Activated CD4-positive, alpha-beta T cell treated with anti-CD3 and anti-CD28 coated beads, Interleukin-2, amount 50 U/mL, for 48 hours (primary cell): ENCODE results near the gene ASXL1.

Experiments
- DNase-seq, 2 experiments: peaks; one replicate each; pipeline ENCODE4 v3.0.0-alpha.2; 2020

ASXL1 gene

GRCh38 chr20:32442630-32443373 is 84.7 kb downstream of the ASXL1 start:
- no peak for DNase-seq

GRCh38 chr20:32443386-32443974 is 85.3 kb downstream of the ASXL1 start:
- DNase-seq: no peak

GRCh38 chr20:32444474-32445220 is 86.5 kb downstream of the ASXL1 start:
- DNase-seq: no peak

GRCh38 chr20:32445539-32446273 is 87.6 kb downstream of the ASXL1 start:
- no peak for DNase-seq

GRCh38 chr20:32446301-32447100 is 88.4 kb downstream of the ASXL1 start:
- DNase-seq: no peak

- DNase-seq: no peak
Observed at GRCh38 chr20:32447136-32448027, 89.3 kb downstream of the ASXL1 start.

GRCh38 chr20:32448306-32449056 is 90.3 kb downstream of the ASXL1 start:
- no peak for DNase-seq

- no peak for DNase-seq
Observed at GRCh38 chr20:32449057-32449889, 91.1 kb downstream of the ASXL1 start.

GRCh38 chr20:32449890-32450401 is 91.8 kb downstream of the ASXL1 start:
- no peak for DNase-seq

- DNase-seq: no peak
Observed at GRCh38 chr20:32450484-32451061, 92.4 kb downstream of the ASXL1 start.

GRCh38 chr20:32451340-32451681 is 93.2 kb downstream of the ASXL1 start:
- DNase-seq: no peak

GRCh38 chr20:32451682-32452461 is 93.7 kb downstream of the ASXL1 start:
- no peak for DNase-seq

- DNase-seq: no peak
Observed at GRCh38 chr20:32452776-32453466, 94.8 kb downstream of the ASXL1 start.

GRCh38 chr20:32453467-32454163 is 95.5 kb downstream of the ASXL1 start:
- no peak for DNase-seq

GRCh38 chr20:32454164-32455145 is 96.3 kb downstream of the ASXL1 start:
- DNase-seq: no peak
